Brain pericyte (primary cell): ENCODE measurements around the gene PGAP1.

ENCODE experiments used
- DNase-seq: peaks from one replicate; pipeline ENCODE4 v3.0.0-alpha.2; 2012; ENCODE audit warnings: low read depth, low spot score

PGAP1 gene

GRCh38 chr2:196801674-196802261 lies 124.7 kb downstream of the PGAP1 start:
- no peak for DNase-seq

- no peak for DNase-seq
Observed at GRCh38 chr2:196798980-196799379, 127.5 kb downstream of the PGAP1 start.

GRCh38 chr2:196792865-196793264 lies 133.6 kb downstream of the PGAP1 start:
- no peak for DNase-seq

GRCh38 chr2:196783431-196784094 lies 142.9 kb downstream of the PGAP1 start:
- no peak for DNase-seq
